HG03520 (cell line): ENCODE results near the gene ELAVL1.
A peak's percentile ranks its signal among the peaks of the same experiment; 100 is the strongest.
"Not testable (repeated sequence)": the region's sequence is repeated elsewhere in the genome, so short reads cannot be mapped to it uniquely, and the experiment has no call there.

ENCODE experiments used
- ATAC-seq: cut with Tn5 transposase; IDR thresholded peaks from one replicate; pipeline ENCODE4 v1.9.1; 2021; ENCODE audit warnings: mild to moderate bottlenecking, moderate library complexity; ENCODE audit not compliant: unreplicated experiment

The ELAVL1 gene

DNA sequence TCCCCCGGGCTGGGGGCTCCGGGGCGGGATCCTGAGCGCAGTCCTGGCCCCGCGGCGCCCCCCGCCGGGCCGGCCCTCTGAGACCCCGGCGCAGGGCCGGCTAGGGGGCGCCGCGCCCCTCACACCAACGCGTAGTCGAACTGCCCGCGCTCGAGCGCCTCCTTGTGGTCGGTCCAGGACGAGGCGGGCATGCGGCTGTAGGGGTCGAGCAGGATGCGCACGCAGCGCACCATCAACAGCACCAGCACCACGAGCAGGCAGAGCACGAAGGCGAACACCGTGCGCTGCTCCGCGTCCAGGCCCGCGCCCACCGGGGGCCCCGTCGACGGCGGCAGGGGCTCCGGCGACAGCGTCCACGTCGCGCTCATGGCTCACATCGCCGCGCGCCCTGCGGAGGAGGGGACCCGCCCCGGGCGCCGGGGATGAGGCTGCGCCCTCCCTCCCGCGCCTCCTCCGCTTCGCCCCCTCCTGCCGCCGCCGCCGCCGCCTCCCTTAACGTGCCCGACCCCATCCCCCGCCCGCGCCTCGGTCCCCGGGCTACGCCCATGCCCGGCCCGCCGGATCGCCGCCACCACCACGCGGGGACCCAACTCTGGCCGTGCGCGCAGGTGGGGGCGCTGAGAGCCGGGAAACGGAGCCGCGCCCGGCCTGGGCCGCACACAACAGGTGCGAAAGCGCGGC lies 80.1 kb downstream of the ELAVL1 start:
- no peak for ATAC-seq

DNA sequence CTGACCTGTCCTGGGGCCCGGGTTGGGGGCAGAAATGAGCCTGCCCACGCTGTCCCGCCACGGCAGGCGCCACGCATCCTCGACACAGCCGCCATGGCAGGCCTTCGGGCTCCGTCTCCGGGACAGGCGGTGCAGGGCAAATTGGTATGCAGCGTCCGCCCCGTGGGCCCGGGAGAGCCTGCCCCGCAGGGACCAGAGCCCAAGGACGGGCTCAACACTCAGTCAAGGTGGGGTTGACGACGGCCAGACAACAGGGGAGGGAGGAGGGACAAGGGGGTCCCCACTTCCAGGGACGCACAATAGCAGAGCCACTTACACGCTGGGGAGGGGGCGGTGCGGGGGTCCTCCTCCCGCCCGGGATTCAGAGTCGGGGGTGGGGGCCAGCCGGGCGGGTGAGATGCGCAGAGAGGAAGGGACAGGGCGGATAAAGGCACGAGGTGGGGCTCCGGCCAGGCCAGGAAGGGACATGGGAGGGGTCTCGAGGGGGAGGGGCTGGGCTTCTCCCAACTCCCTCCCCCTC lies 80.7 kb downstream of the ELAVL1 start:
- no peak for ATAC-seq

DNA sequence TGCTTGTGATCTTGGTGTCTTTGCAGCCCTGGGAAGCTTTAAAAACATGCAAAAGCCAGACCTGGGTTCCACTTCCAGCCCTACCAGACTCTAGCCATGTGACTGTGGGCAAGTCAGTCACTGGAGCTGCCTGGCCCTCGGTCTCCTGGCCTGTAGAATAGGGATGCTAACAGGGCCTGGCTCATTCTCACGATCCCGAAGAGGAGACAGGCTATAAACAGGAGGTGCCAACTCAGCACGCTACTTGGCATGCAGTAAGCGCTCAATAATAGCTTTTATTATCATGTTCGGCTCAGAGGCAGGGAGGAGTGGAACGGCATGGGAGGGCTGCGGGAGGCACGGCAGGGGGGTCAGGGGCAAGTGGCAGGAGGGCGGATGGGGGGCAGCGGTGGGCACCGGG lies 81.2 kb downstream of the ELAVL1 start:
- no peak for ATAC-seq

DNA sequence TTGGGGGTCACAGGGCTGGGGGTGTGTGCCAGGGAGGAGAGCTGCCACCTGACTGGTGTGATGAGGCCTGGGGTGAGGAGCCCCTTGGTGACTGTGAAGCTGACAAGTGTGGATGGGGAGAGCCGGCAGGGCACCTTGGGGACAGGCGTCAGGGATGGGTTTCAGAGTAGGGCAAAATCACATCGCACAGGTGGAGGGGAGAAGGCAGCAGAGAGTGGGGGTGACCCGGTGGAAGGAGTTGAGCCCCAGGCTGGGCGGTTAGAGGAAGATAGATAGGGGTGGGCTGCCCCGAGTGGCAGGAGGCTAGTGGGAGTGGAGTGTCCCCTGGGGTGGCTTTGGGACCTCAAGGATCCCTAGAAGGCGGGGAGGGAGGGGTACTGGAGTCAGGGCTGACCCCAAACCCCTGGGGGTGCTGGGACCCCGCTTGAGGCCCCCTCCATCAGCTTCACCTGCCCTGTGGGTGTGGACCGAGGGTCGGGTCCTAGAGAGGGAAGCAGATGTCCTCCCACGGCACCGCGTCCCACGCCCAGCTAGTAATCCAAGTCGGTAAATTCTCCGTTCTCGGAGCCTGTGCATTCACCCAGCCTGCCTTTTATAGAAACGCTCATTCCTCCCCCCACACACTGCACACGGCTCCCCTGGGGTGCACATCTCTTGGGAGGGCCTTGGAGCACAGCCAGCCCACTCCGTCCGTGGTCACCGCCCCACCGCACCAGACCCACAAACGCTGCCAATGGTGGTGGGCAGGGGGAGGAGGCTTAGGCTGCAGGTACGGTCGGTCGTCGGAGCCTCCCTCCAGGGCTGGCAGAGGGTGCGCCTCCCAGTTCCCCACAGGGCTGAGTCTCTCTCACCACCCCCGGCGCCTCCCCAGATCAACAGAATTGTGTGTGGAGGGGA lies 81.9 kb downstream of the ELAVL1 start:
- no peak for ATAC-seq

GRCh38 chr19:7922836-7923195 lies 82.6 kb downstream of the ELAVL1 start:
- ATAC-seq: no peak

DNA sequence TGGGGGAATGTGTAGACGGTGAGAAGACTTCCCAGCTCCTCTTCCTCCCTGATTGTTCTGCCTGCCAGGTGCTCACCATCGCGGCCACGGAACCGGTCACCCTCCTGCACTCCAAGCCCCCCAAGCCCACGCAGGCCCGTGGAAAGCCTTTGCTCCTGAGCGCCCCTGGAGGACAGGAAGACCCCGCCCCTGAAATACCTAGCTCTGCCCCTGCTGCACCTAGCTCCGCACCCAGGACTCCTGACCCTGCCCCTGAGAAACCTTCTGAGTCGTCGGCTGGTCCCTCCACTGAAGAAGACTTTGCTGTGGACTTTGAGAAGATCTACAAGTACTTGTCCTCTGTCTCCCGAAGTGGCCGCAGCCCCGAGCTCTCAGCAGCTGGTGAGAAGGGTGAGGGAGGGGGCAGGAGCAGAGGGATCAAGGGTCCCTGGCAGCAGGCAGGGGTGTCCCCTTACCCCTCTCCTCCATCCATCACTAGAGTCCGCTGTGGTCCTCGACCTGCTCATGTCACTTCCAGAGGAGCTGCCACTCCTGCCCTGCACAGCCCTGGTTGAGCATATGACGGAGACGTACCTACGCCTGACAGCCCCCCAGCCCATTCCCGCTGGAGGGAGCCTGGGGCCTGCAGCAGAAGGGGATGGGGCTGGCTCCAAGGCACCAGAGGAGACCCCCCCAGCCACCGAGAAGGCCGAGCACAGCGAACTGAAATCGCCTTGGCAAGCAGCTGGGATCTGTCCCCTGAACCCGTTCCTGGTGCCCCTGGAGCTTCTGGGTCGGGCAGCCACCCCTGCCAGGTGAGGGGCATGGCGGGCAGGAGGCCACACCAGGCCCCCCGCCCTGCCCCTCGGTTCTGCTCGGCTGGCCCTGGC lies 83.2 kb downstream of the ELAVL1 start:
- ATAC-seq: no peak

GRCh38 chr19:7921302-7921966 lies 84.0 kb downstream of the ELAVL1 start:
- ATAC-seq: no peak

GRCh38 chr19:7920519-7921301 lies 84.7 kb downstream of the ELAVL1 start:
- ATAC-seq: peak; percentile 36

GRCh38 chr19:7919610-7920518 lies 85.6 kb downstream of the ELAVL1 start, which contains the start of gene SNAPC2:
SNAPC2 (plus strand) TSS chr19:7920338; CDS start chr19:7920367, 29 bp downstream.
- peak; percentile 43 for ATAC-seq

DNA sequence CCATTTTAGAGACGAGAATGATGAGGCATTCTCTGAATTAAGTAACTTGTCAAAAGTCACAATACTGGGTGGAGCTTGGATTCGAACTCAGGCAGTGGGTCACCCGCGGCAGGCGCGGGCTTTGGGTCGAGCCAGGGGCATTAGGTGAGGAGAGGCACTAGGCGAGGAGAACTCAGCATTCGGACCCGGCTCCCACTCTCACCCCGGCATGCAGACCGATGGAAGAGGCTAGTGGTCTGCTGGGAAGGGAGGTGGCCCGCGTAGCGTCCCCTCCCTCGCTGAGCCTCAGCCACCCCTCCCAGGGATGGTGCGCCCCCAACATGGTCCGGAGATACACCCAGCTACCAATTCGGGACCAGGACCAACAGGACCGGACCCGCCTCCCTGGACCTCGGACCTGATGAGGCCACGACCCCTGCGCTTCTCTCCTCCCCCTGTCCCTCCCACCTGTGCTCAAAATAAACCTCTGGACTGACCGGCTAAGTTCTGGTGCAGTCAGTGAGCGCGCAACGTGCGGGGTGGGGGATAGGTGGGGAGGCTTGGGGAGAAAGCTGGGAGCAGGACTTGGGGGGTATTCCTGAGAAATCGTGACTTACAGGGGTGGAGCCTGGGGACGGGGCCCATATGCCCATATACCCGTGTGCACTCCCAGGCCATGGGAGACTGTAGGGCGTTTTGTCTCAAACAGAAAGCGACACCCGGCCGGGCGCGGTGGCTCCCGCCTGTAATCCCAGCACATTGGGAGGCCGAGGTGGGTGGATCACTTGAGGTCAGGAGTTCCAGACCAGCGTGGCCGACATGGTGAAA lies 86.6 kb downstream of the ELAVL1 start:
- ATAC-seq: no peak

- not testable (repeated sequence) for ATAC-seq
Measured at GRCh38 chr19:7918062-7918614, 87.3 kb downstream of the ELAVL1 start.

DNA sequence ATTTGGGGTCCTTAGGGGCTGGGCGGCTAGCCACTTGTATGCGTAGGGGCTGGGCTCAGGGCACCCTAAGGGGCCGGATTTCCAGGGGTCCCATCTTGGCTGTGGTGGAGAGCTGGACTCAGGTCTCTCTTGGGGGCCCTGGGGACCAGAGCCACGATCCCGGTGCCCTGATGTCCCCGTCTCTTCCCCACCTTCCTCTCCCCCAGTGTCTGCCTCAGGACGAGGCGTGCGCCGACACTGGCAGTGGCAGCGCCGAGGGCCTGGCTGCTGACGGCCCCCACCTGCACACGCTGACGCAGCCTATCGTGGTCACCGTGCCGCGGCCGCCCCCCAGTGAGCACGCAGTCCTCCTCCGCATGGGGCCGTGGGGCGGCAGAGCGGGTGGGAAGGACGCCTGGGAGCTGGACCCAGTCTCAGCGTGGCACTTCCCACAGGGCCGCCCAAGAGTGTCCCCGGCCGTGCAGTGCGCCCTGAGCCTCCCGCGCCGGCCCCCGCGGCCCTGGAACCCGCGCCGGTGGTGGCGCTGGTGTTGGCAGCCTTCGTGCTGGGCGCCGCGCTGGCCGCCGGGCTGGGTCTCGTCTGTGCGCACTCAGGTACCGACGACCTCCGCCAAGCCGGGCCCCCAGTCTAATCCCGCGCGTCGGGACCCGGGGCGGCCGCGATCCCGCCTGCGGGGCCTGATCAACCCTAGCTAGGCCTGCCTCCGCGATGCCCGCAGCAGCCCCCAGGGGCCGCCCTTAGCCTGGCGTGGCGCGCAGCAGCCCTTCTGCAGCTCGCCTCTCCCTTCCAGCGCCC lies 88.0 kb downstream of the ELAVL1 start:
- no peak for ATAC-seq

- no peak for ATAC-seq
Measured at GRCh38 chr19:7916955-7917266, 88.5 kb downstream of the ELAVL1 start.

DNA sequence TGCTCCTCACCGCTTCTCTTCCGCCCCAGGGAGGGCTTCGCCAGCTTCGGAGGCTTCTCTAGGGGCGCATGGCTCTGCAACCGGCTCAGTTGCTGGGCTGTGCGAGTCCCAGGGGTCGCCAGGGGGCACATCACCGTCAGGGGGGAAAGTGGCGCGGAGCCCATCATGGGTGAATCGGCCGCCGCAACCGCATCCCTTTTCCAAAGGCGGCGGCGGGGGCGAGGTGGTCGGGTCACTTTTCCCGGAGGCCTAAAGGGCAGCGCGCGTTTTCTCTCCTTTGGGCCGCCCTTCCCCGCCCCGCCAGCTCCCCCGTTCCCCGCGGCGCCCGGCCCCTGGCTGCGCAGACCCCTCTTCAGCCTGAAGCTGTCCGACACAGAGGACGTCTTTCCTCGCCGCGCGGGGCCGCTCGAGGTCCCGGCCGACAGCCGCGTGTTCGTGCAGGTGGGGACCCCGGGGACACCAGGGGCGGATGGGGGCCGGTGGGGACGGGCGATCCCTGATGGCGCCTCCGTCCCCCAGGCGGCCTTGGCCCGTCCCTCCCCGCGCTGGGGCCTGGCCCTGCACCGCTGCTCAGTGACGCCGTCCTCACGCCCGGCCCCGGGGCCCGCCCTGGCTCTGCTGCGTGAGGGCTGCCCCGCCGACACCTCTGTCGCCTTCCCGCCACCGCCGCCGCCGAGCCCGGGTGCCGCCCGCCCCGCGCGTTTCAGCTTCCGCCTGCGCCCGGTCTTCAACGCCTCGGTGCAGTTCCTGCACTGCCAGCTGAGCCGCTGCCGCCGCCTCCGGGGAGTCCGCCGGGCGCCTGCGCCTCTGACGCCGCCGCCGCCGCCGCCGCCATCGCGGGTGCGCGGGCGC lies 89.1 kb downstream of the ELAVL1 start:
- no peak for ATAC-seq

- ATAC-seq: no peak
Measured at GRCh38 chr19:7915250-7916102, 90.0 kb downstream of the ELAVL1 start.
